GM20431 (cell line): ENCODE data around the gene FCHSD1.

Experiments used
- in situ Hi-C: fragments of 300-500 bp; cut with MseI, MboI; formaldehyde crosslinking; loops from one replicate; pipeline ENCODE4 v1.15.0; 2020; ENCODE audit warnings: low sequenced_read_pairs; ENCODE audit not compliant: unreplicated experiment

The FCHSD1 gene

GRCh38 chr5:141597814-141598213, 53.4 kb downstream of the FCHSD1 start:
- in situ Hi-C loops: no loop called here

GRCh38 chr5:141597394-141597793, 53.8 kb downstream of the FCHSD1 start:
- in situ Hi-C loops: no loop called here

DNA sequence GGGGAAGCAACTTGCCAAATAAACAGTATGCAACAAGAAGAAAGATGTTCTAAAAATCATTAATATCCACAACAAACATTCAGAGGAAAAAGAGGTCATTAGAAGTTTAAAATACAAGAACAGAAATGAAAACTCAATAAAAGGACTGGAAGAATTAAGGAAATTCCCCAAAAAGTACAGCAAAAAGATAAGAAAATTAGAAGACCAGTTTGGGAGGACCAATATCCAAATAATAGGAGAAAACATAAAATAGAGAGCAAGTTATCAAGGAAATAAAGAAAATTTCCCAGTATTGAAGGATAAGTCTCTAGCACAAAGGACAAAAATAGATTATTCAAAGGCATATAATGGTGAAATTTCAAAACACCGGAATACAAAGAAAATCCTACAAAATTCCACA, 54.4 kb downstream of the FCHSD1 start:
- in situ Hi-C loops: no loop called here

DNA sequence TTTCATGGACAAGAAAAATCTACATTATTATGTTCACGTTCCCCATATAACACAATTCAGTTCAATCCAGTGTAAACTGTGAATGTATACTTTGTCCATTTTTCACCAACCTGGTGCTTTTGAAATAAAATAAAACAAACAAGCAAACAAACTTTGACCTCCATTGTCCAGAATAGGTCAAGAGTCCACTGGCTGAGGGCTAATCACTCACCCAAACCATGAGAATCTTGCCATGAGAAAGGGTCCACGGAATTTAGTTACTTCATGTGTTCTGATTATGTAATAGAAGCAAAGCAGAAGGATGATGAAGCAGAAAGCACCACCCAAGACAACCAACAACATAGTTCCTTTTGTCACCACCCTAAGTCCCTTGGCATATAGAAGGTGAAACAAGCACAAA, 61.1 kb downstream of the FCHSD1 start:
- in situ Hi-C loops: no loop called here
